ENCODE measurements around the gene RBM20.

DNA sequence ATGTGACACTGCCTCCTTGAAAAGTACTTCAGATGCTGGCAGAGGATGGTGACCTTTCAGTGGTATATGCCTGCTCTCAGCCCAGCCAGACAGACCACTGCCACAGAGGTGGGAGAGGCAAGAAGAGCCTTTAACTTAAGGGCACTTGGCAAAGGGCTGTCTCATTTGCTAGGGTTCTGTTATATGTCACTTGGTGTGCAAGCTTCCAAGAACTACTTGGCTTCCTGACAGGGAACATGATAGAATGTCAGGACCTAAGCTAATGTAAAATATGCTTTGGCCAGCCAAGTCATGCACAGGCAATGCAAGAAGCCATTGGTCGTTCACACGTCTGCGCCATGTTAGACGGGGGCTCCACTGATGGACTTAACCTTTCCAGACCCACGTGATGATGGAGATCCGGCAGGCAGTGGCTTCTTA, 54.7 kb downstream of the RBM20 start:
- no peak for TF ChIP-seq EP300 (IDR thresholded peaks at IDR 0.05)
- TF ChIP-seq, protein P1, sequence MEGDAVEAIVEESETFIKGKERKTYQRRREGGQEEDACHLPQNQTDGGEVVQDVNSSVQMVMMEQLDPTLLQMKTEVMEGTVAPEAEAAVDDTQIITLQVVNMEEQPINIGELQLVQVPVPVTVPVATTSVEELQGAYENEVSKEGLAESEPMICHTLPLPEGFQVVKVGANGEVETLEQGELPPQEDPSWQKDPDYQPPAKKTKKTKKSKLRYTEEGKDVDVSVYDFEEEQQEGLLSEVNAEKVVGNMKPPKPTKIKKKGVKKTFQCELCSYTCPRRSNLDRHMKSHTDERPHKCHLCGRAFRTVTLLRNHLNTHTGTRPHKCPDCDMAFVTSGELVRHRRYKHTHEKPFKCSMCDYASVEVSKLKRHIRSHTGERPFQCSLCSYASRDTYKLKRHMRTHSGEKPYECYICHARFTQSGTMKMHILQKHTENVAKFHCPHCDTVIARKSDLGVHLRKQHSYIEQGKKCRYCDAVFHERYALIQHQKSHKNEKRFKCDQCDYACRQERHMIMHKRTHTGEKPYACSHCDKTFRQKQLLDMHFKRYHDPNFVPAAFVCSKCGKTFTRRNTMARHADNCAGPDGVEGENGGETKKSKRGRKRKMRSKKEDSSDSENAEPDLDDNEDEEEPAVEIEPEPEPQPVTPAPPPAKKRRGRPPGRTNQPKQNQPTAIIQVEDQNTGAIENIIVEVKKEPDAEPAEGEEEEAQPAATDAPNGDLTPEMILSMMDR (IDR thresholded peaks at IDR 0.05), result no peak
- no peak for TF ChIP-seq POLR2A (IDR thresholded peaks at IDR 0.05)

All from stomach (tissue), 4 donors.